BLaER1 treated with 17β-estradiol and CSF1 and Interleukin-3, amounts not matched to agents 10 nM and 100 nM (cell line): ENCODE measurements around the gene SLC35F4.
"Not testable (repeated sequence)": the region's sequence is repeated elsewhere in the genome, so short reads cannot be mapped to it uniquely, and the experiment has no call there.

Experiments used
- H3K27ac ChIP-seq, 11 experiments: shearing (Covaris generic); formaldehyde crosslinking; 2 replicates each; pipeline ENCODE4 v1.8.1; 2022
- H3K27me3 ChIP-seq, 11 experiments: shearing (Covaris generic); formaldehyde crosslinking; 2 replicates each; pipeline ENCODE4 v1.8.1; 2022
- H3K36me3 ChIP-seq, 11 experiments: shearing (Covaris generic); formaldehyde crosslinking; 2 replicates each; pipeline ENCODE4 v1.8.1; 2022
- H3K4me1 ChIP-seq, 10 experiments: shearing (Covaris generic); formaldehyde crosslinking; 2 replicates each; pipeline ENCODE4 v1.8.1; 2022
- H3K4me2 ChIP-seq, 11 experiments: shearing (Covaris generic); formaldehyde crosslinking; 2 replicates each; pipeline ENCODE4 v1.8.1; 2022
- H3K4me3 ChIP-seq, 10 experiments: shearing (Covaris generic); formaldehyde crosslinking; 2 replicates each; pipeline ENCODE4 v1.8.1; 2022
- H3K9ac ChIP-seq, 11 experiments: shearing (Covaris generic); formaldehyde crosslinking; 2 replicates each; pipeline ENCODE4 v1.8.1; 2022
- H3K9me3 ChIP-seq, 11 experiments: shearing (Covaris generic); formaldehyde crosslinking; replicated peaks in 1 of 11; 2 replicates each; pipeline ENCODE4 v1.8.1; 2022
- H4K20me1 ChIP-seq, 11 experiments: shearing (Covaris generic); formaldehyde crosslinking; 2 replicates each; pipeline ENCODE4 v1.8.1; 2022
- Cebpa-rat ChIP-seq, 11 experiments: shearing (Covaris generic); IDR thresholded peaks; 2 replicates each; pipeline ENCODE4 v1.8.1; 2022

Gene SLC35F4

DNA sequence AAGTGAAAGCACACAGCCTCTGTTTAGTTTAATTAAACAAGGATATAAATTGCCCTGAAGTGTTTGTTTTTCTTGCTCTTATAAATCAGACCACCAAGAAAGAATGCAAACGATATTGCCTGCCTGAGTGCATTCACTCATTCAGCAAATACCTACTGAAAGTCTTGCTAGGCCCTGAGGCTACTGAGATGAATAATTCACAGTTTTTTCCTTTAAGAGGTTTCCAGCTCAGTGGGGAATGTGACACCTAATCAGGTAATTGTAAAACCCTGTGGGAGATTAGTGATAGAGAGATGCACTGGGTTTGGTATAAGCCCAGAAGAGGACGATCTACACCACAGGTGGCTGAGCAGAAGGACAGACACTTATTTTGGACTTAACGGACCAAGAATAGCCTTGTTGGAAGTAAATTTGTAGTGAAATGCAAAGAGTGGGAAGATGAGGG is 151.4 kb downstream of the SLC35F4 start:
- no peak for TF ChIP-seq Cebpa-rat (IDR thresholded peaks at IDR 0.05)
- H4K20me1 ChIP-seq = no peaks in the 10 kb centered on the region
- no peaks in the 10 kb centered on the region for H3K4me1 ChIP-seq
- H3K27me3 ChIP-seq = no peaks in the 10 kb centered on the region
- H3K27ac ChIP-seq = no peak overlapping the region
- H3K9me3 ChIP-seq = peaks cover 13 to 32% (median 22%) of the 10 kb centered on the region in 11 experiments
- H3K9ac ChIP-seq = no peak overlapping the region
- no peaks in the 10 kb centered on the region for H3K36me3 ChIP-seq
- no peak overlapping the region for H3K4me3 ChIP-seq
- no peak overlapping the region for H3K4me2 ChIP-seq

DNA sequence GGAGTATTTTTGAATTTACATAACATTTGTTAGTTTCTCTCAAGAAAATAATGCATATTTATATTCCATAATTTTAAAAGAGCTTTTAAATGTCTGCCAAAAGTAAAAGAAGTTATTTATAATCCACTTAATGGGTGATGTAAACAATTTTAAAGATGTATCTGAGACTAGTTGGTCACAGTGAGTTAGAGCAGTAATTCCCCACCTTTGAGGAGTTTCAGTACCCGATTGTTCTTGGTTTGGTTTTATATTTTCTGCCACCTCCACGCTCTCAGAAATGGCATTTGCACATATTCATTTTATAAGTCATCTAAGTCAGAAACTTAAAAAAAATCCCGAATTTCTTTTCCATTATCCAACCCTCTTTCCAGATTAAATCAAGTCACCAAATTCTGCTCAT is 153.2 kb downstream of the SLC35F4 start:
- Histone ChIP-seq H3K9me3 (peaks cover 19 to 31% (median 24%) of the 10 kb centered on the region in 11 experiments), H4K20me1 (no peaks in the 10 kb centered on the region), H3K4me2 (no peak overlapping the region), H3K27ac (no peak overlapping the region), H3K9ac (no peak overlapping the region), H3K4me1 (no peaks in the 10 kb centered on the region), H3K4me3 (no peak overlapping the region), H3K27me3 (no peaks in the 10 kb centered on the region), H3K36me3 (no peaks in the 10 kb centered on the region)
- no peak for TF ChIP-seq Cebpa-rat (IDR thresholded peaks at IDR 0.05)

DNA sequence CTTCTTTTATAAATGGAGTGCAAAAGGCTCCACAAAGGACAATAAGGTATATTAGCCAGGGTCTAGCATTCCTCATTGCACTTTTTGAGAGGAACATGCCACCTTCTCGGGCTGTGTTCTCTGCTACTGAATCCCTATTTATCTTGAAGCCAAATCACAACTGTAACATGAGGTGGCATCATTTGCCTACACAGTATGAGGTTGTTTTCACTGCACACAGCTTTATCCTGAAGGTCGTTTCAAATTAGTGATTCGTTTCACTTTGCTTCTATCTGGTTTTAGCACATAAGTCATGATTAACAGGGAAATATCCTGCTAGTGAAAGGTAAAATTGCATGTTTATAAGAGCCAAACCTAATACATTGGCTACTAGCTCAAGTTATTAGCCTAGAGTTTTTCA is 153.8 kb downstream of the SLC35F4 start:
- no peak overlapping the region for H3K4me2 ChIP-seq
- H4K20me1 ChIP-seq = no peaks in the 10 kb centered on the region
- peaks cover 19 to 31% (median 24%) of the 10 kb centered on the region in 11 experiments for H3K9me3 ChIP-seq
- H3K9ac ChIP-seq = no peak overlapping the region
- H3K27me3 ChIP-seq = no peaks in the 10 kb centered on the region
- TF ChIP-seq Cebpa-rat (IDR thresholded peaks at IDR 0.05) = no peak
- H3K4me1 ChIP-seq = no peaks in the 10 kb centered on the region
- no peak overlapping the region for H3K27ac ChIP-seq
- no peak overlapping the region for H3K4me3 ChIP-seq
- H3K36me3 ChIP-seq = no peaks in the 10 kb centered on the region

DNA sequence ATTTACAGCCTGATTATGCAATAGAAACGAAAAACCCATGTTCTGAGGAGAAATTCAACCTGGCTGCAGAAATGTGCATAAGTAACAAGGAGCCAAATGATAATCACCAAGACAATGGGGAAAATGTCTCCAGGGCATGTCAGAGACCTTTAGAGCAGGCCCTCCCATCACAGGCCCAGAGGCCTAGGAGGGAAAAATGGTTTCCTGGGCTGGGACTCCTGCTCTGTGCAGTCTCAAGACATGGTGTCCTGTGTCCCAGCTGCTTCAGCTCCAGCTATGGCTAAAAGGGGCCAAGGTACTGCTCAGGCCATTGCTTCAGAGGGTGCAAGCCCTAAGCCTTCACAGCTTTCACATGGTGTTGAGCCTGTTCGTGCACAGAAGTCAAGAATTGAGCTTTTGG is 156.0 kb downstream of the SLC35F4 start:
- H3K4me2 ChIP-seq = no peak overlapping the region
- H3K4me1 ChIP-seq = no peaks in the 10 kb centered on the region
- no peak overlapping the region for H3K9ac ChIP-seq
- H3K27ac ChIP-seq = no peak overlapping the region
- no peak for TF ChIP-seq Cebpa-rat (IDR thresholded peaks at IDR 0.05)
- H3K4me3 ChIP-seq = no peak overlapping the region
- H3K9me3 ChIP-seq = peaks cover 19 to 31% (median 24%) of the 10 kb centered on the region in 11 experiments
- H3K27me3 ChIP-seq = no peaks in the 10 kb centered on the region
- no peaks in the 10 kb centered on the region for H4K20me1 ChIP-seq
- no peaks in the 10 kb centered on the region for H3K36me3 ChIP-seq

DNA sequence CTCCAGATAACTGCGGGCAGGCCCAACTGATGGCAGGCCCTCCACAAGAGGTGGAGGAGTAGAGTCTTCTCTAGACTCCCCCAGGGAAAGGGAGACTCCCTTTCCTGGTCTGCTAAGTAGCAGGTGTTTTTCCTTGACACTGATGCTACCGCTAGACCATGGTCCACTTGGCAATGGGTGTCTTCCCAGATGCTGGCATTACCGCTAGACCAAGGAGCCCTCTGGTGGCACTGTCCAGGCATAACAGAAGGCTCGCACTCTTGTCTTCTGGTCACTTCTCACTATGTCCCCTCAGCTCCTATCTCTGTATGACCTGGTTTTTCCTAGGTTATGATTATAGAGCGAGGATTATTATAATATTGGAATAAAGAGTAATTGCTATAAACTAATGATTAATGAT is 156.8 kb downstream of the SLC35F4 start:
- H3K4me3 ChIP-seq, H3K27ac ChIP-seq, H3K4me2 ChIP-seq, H3K9ac ChIP-seq, H4K20me1 ChIP-seq, H3K4me1 ChIP-seq, H3K27me3 ChIP-seq, H3K36me3 ChIP-seq: not testable (repeated sequence)
- H3K9me3 ChIP-seq = peaks cover 19 to 31% (median 24%) of the 10 kb centered on the region in 11 experiments

DNA sequence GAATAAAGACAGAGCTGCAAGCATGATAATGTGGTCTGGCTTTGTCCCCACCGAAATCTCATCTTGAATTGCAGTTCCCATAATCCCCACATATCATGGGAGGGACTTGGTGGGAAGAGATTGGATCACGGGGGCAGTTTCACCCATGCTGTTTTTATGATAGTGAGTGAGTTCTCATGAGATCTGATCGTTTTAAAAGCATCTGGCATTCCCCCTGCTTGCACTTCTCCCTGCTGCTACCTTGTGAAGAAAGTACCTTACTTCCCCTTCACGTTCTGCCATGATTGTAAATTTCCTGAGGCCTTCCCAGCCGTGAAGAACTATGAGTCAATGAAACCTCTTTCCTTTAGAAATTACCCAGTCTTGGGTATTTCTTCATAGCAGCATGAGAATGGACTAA is 158.7 kb downstream of the SLC35F4 start:
- Histone ChIP-seq H3K27ac (no peak overlapping the region), H3K9ac (no peak overlapping the region), H3K9me3 (peaks cover 19 to 31% (median 24%) of the 10 kb centered on the region in 11 experiments), H3K4me3 (no peak overlapping the region), H3K36me3 (no peaks in the 10 kb centered on the region), H3K27me3 (no peaks in the 10 kb centered on the region), H3K4me1 (no peaks in the 10 kb centered on the region), H3K4me2 (no peak overlapping the region), H4K20me1 (no peaks in the 10 kb centered on the region)
- TF ChIP-seq Cebpa-rat (IDR thresholded peaks at IDR 0.05) = no peak

DNA sequence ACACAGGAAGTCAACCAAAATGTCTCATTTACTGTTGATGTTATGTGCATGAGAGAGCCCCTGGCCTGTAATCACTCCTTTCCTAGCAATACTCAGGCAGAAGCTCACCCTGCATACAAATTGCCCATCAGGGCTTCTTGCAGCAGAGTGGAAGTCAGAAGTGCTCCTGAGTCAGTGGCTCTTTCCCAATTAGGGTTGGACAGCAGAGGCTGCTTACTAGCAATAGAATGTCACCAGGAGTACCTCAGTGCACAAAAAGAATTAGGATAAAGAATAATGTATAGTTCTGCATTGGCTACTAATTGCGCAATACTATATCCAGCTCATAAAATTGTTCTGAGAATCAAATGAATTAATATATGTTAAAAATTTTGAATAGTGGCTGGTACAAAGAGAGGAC is 161.1 kb downstream of the SLC35F4 start:
- H3K4me2 ChIP-seq = no peak overlapping the region
- TF ChIP-seq Cebpa-rat (IDR thresholded peaks at IDR 0.05) = peak in 10 of 11 experiments; percentile 53 to 93 (median 81); a peak in 18 of 22 replicates
- no peak overlapping the region for H3K27ac ChIP-seq
- no peak overlapping the region for H3K9ac ChIP-seq
- no peaks in the 10 kb centered on the region for H4K20me1 ChIP-seq
- H3K27me3 ChIP-seq = no peaks in the 10 kb centered on the region
- H3K4me3 ChIP-seq = no peak overlapping the region
- peaks cover 4 to 14% (median 10%) of the 10 kb centered on the region in 11 experiments for H3K9me3 ChIP-seq
- no peaks in the 10 kb centered on the region for H3K4me1 ChIP-seq
- no peaks in the 10 kb centered on the region for H3K36me3 ChIP-seq

DNA sequence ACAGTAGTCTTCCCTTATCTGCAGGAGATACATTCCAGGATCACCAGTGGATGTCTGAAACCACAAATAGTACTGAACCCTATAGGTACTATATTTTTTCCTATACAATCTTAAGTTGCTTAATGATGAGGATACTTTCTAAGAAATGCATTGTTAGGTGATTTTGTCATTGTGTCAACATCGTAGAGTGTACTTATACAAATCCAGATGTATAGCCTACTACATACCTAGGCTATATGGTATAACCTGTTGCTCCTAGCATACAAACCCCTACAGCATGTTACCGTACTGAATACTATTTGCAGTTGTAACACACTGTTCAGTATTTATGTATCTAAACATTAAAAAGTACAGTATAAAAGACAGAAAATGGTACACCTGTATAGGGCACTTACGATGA is 165.9 kb downstream of the SLC35F4 start:
- Histone ChIP-seq H3K36me3 (no peaks in the 10 kb centered on the region), H3K27me3 (no peaks in the 10 kb centered on the region), H4K20me1 (no peaks in the 10 kb centered on the region), H3K4me2 (no peak overlapping the region), H3K4me3 (no peak overlapping the region), H3K9ac (no peak overlapping the region), H3K4me1 (no peaks in the 10 kb centered on the region), H3K9me3 (peaks cover 0 to 5% (median 0%) of the 10 kb centered on the region in 11 experiments; a peak in 2 of 22 replicates), H3K27ac (no peak overlapping the region)
- TF ChIP-seq Cebpa-rat (IDR thresholded peaks at IDR 0.05) = no peak

DNA sequence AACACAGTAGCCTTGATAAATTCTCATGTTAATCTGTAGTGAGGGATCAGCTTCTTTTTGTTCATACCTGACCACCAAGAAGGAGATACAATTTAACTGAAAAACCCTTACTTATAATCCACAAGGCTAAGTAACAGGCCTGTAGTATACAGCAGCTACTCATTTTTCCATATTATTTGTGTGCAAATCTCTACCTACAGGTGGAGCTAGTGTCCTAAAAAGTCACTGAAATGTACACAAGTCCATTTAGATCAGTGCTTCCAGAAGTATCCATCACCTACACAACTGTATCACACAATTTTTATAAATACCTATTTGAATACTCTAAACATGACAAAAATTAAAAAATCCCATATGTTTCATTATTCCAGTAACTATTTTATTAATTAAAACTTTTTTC is 173.2 kb downstream of the SLC35F4 start:
- Histone ChIP-seq H3K27me3 (no peaks in the 10 kb centered on the region), H3K27ac (no peak overlapping the region), H3K9me3 (peaks cover 0 to 7% (median 0%) of the 10 kb centered on the region in 11 experiments; a peak in 4 of 22 replicates), H3K36me3 (no peaks in the 10 kb centered on the region), H3K4me2 (no peak overlapping the region), H3K9ac (no peak overlapping the region), H4K20me1 (no peaks in the 10 kb centered on the region), H3K4me1 (no peaks in the 10 kb centered on the region), H3K4me3 (no peak overlapping the region)
- TF ChIP-seq Cebpa-rat (IDR thresholded peaks at IDR 0.05) = no peak

DNA sequence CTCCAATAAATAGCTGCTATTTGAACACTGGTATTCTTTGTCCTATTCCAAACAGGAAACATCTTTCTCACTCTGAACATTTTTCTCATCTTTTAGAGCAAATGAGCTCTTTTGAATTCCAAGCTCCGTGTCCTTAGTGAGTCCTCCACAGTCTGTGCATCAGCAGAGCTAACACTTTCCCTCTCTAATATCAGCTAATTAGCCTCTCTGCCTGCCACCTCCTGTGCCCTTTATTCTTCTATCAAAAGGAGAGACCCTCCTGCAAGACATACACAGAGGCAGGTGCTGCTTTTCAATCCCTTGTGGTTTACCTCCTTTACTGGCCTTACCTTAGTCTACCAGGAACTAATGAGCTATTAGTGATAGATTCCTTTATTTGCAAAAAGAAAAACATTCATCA is 178.5 kb downstream of the SLC35F4 start:
- no peaks in the 10 kb centered on the region for H3K27me3 ChIP-seq
- no peak overlapping the region for H3K9ac ChIP-seq
- no peaks in the 10 kb centered on the region for H3K4me1 ChIP-seq
- no peaks in the 10 kb centered on the region for H4K20me1 ChIP-seq
- TF ChIP-seq Cebpa-rat (IDR thresholded peaks at IDR 0.05) = no peak
- H3K36me3 ChIP-seq = no peaks in the 10 kb centered on the region
- no peak overlapping the region for H3K4me2 ChIP-seq
- H3K9me3 ChIP-seq = no peaks in the 10 kb centered on the region
- no peak overlapping the region for H3K27ac ChIP-seq
- no peak overlapping the region for H3K4me3 ChIP-seq
